A673 (cell line): ENCODE results near the gene CCDC191.

Experiments used
- EZH2 ChIP-seq: fragments of 200-600 bp; sonication (generic); IDR thresholded peaks from 2 replicates; pipeline ENCODE4 v1.6.1; 2017; ENCODE audit warnings: borderline replicate concordance, low read depth, mild to moderate bottlenecking, mixed read lengths, antibody characterized with exemption, low read length; ENCODE audit not compliant: poor library complexity, severe bottlenecking
- TF ChIP-seq, protein P1 (sequence below): fragments of 300-800, 200-600 bp; sonication (generic); conservative IDR thresholded peaks from 2 replicates; pipeline ENCODE4 v1.5.1; 2017; ENCODE audit warnings: low read depth, mild to moderate bottlenecking, antibody characterized with exemption, low read length, moderate library complexity, mixed read lengths

DNA sequence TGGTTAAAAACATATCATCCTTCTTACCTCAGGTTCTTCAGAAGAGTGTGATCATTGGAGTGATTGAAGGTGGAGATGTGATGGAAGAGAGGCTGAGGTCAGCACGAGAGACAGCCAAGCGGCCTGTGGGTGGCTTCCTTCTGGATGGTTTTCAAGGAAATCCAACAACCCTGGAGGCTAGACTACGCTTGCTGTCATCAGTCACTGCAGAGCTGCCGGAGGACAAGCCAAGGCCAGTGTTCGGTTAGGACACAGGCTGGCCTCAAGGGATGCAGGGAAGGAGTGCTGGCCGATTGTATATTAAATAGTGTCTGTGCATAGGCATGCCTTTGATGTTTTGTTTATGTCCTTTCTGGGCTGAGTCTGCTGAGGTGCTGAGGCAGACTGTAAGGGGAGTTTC, 20.4 kb upstream of the CCDC191 start:
- TF ChIP-seq, protein P1, sequence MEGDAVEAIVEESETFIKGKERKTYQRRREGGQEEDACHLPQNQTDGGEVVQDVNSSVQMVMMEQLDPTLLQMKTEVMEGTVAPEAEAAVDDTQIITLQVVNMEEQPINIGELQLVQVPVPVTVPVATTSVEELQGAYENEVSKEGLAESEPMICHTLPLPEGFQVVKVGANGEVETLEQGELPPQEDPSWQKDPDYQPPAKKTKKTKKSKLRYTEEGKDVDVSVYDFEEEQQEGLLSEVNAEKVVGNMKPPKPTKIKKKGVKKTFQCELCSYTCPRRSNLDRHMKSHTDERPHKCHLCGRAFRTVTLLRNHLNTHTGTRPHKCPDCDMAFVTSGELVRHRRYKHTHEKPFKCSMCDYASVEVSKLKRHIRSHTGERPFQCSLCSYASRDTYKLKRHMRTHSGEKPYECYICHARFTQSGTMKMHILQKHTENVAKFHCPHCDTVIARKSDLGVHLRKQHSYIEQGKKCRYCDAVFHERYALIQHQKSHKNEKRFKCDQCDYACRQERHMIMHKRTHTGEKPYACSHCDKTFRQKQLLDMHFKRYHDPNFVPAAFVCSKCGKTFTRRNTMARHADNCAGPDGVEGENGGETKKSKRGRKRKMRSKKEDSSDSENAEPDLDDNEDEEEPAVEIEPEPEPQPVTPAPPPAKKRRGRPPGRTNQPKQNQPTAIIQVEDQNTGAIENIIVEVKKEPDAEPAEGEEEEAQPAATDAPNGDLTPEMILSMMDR, result no peak
- TF ChIP-seq EZH2, result no peak
